Stimulated activated CD8-positive, alpha-beta memory T cell treated with anti-CD3 and anti-CD28 coated beads, Interleukin-4, amount 100 ng/mL, for 1 hour (primary cell): ENCODE measurements around the gene METTL2B.

Source experiments
- DNase-seq, 2 donors: peaks; one replicate each; pipeline ENCODE4 v3.0.0-alpha.2; 2020; ENCODE audit warnings: low read depth in 2 of 2, low spot score in 1 of 2

The METTL2B gene, protein sequence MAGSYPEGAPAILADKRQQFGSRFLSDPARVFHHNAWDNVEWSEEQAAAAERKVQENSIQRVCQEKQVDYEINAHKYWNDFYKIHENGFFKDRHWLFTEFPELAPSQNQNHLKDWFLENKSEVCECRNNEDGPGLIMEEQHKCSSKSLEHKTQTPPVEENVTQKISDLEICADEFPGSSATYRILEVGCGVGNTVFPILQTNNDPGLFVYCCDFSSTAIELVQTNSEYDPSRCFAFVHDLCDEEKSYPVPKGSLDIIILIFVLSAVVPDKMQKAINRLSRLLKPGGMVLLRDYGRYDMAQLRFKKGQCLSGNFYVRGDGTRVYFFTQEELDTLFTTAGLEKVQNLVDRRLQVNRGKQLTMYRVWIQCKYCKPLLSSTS

DNA sequence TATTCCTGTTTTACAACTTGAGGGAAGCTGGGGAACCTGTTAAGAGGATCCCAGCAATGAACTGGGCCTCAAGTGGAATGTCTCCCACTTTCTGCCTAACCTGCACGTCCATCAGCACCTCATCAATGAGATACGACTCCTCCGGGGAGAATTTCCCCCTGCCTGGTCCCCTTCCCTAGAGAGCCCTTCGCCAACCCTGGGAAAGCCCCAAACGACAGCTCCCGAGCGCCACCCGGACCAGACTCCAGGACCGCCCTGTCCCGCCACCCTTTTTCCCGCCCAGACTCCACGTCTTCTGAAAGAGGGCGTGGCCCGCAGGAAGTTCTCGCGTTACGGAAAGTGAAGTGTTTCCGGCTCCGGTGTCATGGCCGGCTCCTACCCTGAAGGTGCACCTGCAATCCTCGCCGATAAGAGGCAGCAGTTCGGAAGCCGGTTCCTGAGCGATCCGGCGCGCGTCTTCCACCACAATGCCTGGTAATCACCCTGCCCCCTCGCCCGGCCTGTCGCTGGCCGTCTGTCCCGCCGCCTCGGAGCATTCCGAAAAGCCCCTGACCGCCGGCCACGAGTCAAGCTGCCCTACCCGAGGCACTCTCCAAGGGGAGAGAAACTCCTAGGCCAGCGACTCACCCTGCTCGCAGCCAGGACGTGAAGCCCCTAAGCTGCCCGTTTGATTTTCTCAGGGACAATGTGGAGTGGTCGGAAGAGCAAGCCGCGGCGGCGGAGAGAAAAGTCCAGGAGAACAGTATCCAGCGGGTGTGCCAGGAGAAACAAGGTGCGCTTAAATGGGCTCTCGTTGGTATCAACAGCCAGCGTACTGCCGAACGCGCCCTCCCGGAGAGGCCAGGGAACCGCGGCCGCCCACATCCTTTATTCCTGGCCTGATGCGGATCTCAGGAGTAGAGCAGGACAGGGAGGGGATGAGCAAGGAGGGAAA lies at the start of gene METTL2B:
TSS of gene METTL2B (plus strand) at position 347 of the 934 bp plus-strand sequence. CDS start at position 365, 18 bp downstream.
- peak; percentile 72 to 76 for DNase-seq

DNA sequence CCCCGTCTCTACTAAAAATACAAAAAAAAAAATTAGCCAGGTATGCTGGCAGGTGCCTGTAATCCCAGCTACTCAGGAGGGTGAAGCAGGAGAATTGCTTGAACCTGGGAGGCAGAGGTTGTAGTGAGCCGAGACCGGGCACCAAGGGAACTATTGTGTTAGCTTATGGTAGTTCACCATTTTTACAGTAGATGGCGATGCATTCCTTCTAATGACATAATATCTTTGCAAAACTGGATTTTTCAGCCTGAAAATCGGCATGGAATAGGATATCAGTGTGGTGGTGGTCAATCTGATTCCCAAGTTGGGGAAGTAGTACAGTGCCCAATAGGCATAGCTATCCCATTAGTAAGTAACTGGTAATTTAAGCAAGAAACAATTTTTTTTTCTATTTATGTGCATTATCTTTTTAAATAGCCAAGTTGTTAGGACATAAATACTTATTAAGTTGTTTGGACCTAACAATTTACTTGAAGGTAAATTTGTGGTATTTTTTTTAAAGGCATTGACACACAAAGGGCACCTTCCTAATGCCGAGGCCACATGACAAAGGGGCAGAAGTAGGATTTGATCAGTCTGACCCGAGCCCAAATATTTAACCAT lies 49.2 kb upstream of the METTL2B start:
- DNase-seq = no peak

DNA sequence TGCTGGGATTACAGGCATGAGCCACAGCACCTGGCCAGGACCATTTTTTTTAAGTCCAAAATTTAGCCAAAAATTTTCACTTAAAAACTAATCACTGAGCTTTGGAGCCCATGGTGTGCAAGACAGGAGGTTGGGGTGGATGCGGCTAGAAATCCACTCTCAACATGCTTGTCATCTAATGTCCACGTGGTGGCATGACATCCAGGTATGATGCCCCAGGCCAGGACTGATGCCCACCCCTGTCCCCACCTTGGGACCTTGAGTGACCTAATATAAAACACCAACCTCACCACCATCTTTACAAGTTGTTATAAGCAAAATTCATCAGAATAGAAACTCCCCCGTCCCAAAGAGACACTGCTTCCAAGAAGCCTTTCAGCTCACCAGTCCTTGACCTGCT lies 46.3 kb upstream of the METTL2B start:
- no peak for DNase-seq

DNA sequence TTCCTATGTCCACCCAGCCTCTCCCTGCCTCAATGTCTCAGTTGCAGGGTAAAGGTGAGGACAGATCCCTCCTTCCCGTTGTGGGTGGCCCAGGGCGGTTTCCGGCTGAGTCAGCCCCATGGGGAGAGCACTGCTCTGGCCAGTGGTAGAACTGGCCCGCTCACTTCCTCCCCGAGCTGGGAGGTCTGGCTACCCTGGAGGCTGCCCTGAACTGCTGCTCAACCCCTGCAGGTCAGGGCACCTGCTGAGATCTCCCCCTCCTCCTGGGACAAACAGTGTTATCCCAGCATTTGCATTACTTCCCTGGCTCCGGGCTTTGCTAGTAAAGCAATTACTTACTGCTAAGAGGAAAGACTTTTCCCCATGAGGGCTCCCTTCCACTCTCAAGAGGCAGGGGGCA lies 45.3 kb upstream of the METTL2B start:
- no peak for DNase-seq

DNA sequence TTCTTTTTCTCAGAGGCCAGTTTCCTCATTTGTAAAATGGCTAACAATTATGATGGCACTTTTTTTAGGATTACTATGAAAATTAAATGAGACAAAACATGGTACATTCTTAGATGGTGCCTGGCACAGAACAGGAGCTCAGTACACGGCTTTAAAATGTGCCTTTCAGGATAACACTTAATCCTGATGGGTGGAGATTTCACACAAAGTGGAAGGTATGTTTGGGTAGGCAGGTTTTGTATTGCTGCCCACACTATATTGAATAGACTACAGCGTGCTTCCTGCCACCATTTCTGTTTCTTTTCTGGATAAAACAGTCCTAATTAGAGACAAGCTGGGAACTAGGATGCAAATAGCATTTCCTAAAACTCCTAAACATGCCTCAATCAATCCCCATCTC lies 44.8 kb upstream of the METTL2B start:
- no peak for DNase-seq

DNA sequence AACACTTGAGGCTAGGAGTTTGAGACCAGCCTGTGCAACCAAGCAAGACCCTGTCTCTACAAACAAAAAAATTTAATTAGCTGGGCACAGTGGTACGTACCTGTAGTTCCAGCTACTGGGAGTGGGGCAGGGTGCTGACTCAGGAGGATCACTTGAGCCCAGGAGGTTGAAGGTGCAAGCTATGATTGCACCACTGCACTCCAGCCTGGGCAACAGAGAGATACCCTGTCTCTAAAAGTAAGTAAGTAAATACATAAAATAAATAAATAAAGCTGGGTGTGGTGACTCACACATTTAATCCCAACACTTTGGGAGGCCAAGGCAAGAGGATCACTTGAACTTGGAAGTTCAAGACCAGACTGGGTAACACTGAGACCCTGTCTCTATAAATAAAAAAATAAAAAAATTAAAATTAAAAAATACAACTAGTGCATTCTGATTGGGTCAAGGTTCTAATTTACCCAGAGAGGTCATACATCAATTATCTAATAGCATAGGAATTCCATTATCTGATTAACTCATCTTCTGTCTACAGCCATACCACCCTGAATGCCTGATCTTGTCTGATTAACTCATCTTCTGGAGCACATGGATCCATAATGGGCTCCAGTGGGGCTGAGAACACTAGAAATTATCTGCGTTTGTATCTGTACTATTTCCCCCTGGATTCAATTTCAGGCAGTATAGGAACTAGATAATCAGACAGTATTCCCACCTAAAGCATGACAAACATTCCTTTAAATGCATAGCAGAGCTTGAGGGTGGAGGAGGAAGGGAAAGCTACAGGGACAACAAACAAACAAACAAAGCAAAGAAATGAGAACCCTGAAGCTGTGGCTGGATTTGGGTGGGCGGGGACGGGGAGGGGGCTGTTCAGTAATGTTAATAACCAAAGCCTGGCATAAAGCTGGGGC lies 41.9 kb upstream of the METTL2B start:
- no peak for DNase-seq

DNA sequence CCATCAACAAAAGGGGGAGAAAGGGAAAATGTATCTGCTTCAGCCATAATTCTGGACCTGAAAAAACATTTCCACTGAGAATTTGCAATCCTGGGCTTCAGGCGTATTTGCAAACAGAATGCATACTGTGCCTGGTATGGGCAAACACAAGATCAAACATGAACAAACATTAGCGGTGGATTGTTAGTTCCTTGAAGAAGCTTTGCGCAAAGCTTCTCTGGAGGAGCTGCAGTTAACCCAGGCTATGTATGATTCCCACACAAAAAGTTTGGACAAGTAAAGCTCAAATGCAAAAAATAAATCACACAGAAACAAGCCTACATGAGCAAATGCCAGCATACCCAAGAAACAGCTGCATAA lies 41.2 kb upstream of the METTL2B start:
- DNase-seq = no peak

DNA sequence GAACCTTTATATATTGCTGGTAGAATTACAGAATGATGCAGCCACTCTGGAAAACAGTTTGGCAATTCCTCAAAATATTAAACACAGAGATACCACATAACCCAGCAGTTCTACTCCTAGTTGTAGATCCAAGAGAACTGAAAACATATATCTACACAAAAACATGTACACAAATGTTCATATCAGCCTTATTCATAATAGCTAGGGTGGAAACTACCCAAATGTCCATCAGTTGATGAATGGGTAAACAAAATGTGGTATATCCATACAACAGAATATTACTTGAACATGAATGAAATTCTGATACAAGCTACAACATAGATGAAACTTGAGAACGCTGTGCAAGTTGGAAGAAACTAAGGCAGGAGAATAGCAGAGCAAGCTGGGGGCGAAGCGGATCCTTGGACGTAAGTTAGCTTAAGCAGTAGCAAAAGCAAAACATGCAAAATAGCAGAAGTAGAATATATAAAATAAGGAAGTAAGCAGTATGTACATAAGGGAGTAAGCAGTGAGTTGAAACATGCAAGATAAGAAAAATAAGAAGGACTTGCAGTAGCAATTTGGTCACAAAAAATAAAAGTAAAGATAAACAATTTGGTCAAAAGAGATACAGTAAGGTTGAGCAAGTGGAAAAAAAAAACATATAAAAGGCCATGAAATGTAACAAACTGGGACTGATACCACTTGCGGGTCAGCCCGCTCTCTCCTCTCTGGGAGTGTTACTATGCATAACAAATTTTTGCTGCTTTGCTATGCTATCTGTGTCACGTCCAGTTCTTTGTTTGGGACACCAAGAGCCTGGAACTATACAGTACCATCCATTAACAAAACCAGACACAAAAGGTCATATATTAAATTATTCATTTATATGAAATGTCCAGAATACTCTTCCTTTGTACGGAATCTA lies 38.9 kb upstream of the METTL2B start:
- no peak for DNase-seq

DNA sequence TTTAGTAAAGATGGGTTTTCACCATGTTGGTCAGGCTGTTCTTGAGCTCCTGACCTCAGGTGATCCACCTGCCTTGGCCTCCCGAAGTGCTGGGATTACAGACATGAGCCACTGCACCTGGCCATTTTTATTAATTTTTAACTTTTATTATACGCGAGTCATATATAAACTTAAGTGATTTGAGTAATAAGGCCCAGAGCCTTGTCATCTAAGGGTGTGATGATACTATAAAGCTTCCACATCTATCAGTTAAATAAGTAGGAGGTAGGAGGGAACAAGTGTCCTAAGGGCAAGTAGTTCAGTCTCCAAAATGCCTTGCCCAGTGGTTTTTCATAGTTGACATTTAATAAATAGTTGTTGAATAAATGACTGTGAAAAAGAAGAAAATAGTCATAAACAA lies 34.2 kb upstream of the METTL2B start:
- DNase-seq = no peak

DNA sequence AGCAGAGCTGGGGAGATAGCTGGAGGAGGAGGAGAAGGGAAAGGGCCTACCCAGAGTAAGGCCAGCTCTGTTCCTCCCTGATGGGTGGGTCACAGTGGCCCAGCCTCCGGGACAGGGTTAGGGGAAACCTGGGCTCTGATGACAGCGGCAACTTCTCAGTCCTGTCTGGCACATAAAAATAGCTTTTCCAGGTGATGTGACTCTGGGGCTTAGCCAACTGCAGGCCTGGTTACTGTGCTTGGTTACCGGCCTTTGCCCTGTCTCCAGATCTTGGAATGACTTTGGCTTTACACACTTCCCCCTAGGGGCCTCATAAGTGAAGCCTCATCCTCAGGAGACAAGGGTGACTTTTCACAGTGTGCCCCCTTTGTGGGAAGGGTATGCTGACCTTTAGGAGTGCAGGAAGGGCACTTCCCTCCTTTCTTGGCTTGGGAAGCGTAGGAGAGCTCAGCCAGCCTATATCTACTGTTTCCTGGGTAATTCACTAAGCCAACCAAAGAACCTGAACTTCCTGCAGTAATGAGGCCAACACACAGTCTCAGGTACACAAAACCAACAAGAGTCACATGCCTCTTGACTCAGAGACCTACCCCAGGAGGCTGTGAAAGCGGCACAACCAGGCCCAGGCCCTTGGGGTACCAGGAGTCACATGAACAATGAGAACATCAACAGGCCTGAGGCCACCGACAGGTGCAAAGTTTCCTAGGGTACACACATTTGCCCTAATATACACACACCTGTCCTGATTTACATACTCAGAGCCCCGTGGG lies 32.5 kb upstream of the METTL2B start:
- DNase-seq = no peak

DNA sequence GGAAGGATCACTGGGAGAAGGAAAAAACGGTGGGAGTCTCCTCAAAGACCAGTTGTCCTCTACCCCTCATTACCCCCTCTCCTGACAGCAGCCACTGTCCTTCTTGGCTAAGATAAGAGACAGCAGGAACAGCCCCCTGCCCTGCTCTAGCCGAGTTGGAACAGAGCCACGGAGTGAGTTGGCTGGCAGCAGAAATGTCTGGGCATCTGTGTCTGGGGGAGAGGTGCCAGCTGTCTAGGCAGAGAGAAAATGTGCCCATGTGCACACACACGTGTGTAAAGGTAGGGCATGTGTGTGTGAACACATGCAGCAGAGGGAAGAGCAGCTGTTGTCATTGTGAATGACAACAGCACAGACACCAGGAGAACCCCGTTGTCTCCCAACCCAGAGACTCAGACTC lies 30.2 kb upstream of the METTL2B start:
- no peak for DNase-seq

DNA sequence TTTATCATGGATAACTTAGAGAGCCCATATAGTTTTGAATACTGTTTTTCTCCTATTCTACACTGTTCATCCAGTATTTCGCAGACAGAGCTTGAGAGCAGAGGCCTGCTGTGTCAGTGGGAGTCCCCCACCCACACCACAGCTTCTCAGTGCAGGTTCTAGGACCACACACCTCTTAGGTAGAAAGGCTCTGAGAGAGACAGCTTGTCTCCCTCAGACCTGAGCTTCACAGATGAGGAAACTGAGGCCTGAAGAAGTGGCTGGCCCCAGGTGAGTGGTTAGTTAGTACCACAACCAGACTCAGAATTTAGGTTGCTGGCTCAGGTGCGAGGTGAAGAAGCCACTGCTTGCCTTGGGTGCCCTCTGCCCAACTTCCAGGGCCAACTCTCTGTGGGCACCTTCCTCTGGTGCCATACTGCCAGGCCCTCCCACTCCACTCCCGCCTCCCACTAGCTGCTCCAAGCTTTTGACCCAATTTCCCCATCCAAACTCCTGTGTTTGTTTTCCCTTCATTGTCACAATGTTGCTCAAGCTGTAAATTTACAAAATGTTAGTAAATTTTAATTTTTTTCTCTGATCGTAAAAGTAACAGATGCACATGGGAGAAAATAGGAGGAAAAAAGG lies 28.5 kb upstream of the METTL2B start:
- no peak for DNase-seq

DNA sequence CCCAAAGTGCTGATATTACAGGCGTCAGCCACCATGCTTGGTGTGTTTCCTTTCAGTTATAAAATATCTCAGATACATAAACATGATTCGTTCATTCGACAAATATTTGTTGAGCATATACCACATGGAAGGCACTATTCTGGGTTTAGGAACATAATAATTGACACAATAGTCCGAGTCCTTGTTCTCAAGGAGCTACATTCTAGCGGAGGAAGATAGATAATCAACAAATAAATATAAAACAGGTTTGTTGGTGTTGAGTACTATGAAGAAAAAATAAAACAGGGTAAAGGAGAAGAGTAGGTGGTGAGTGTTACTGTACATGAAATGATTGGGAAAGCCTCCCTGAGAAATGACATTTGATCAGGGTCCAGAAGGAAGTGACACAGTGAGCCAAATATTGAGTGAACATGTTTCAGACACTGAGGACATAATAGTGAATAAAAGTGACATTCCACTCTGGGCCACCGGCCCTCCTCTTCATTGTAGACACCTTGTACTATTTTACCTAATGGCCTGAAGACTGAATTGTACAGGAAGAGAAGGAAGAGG lies 27.7 kb upstream of the METTL2B start:
- DNase-seq = no peak

DNA sequence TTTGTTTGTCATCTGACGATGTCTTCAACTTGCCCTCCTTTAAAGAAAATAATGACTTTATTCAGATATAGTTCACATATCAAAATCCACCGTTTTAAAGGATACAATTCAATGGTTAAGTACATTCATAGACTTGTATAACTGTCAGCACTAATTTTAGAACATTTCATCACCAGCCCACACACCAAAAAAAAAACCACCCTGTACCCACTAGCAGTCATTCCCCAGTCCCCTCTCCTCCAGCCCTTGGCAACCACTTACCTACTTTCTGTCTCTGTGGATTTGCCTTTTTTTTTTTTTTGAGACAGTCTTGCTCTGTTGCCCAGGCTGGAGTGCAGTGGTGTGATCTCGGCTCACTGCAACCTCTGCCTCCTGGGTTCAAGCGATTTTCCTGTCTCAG lies 26.1 kb upstream of the METTL2B start:
- DNase-seq = no peak

DNA sequence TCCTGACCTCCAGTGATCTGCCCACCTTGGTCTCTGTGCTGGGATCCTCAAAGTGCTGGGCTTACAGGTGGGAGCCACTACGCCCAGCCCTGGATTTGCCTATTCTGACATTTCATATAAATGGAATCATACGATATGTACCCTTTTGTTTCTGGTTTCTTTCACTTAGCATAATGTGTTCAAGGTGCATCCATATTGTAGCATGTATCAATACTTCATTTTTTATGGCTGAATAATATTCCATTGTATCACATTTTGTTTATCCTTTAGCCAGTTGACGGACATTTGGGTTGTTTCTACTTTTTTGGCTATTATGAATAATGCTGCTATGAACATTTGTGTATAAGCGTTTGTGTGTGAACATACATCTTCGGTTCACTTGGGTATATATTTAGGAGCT lies 25.6 kb upstream of the METTL2B start:
- no peak for DNase-seq

DNA sequence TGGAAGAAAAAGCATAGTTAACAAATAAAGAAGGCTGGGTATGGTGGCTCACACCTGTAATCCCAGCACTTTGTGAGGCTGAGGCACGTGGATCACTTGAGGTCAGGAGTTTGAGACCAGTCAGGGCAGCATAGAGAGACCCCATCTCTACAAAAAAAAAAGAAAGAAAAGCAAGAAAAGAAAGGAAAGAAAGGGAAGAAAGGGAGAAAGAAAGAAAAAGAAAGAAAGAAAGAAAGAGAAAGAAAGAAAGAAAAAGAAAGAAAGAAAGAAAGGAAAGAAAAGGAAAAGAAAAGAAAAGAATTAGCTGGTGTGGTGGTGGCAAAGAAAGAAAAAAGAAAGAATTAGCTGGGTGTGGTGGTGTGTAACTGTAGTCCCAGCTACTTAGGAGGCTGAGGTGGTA lies 24.0 kb upstream of the METTL2B start:
- DNase-seq = no peak

DNA sequence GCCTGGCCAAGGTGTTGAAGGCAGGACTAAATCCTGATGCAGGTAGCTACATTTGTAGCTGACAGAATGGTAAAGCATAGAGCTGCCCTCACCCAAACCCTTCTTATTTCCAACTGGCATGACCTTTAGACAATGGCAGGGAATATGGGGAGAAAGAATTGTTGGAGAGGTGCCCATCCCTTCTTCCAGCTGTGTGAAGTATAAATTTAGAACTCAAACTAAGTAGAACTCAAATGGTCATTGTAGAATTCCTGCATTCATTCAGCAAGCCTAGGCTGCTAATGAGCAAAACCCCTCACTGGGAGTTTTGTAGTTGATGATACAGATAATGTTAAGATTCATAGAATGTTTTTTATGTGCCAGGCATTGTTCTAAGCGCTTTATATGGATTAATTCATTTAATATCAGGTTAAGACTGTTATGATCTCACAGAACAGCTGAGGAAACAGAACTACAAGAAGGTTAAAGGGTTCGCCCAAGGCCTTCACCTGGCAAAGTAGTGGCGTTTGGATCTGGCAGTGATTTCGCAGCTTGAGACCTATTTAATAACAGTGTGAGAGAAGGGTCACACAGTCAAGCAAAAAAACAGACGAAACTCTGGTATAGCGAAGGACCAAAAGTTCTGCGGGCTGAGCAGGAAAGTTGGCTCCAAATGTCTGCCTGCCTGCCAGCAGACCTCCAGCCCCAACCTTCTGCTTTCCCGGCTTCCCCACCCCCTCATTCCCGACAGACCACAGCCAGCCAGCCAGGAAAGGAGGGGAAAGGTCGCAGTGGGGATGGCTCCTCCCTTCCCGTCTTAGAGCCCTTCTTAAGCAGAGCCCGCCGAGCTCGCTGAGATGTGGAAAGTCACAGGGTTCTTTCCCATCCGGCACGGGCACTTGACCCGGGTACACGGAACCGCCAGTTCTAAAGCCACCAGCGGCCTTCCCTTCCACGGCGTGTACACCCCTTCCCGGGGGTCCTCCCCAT lies 22.4 kb upstream of the METTL2B start:
- no peak for DNase-seq
